Caco-2 (cell line): ENCODE measurements around the gene CAMK1D. TPM values are rescaled to one million over a fixed set of nuclear protein-coding genes. Genes with fewer than 3 reads are reported as not detected.
"Not testable (repeated sequence)": the region's sequence is repeated elsewhere in the genome, so short reads cannot be mapped to it uniquely, and the experiment has no call there.

Experiments
- BruUV-seq: library from RNA; stranded (reverse); fragments of 400-500 nt; replicated peaks from 2 replicates; lab custom pipeline; 2021; lab: Mats Ljungman, UMichigan
- CTCF ChIA-PET: fragments of 300-600 bp; sonication (Branson Sonifier 250); formaldehyde crosslinking; loops from one replicate; lab custom pipeline; 2022; ENCODE audit warnings: antibody characterized with exemption; lab: Charles Lee
- POLR2A ChIA-PET: fragments of 300-600 bp; sonication (Branson Sonifier 250); formaldehyde crosslinking; loops from one replicate; lab custom pipeline; 2022; ENCODE audit warnings: antibody characterized with exemption; lab: Charles Lee
- DNase-seq, 2 experiments: peaks; one replicate each; pipeline versions ENCODE4 v3.0.0 to v3.0.0-alpha.2; 2020 to 2022
- H3K27me3 ChIP-seq: replicated peaks from 2 replicates; pipeline ENCODE4 v1.6.0; 2011; ENCODE audit warnings: low read length; ENCODE audit not compliant: control insufficient read depth, insufficient read depth
- H3K36me3 ChIP-seq: 2 replicates; pipeline ENCODE4 v1.5.1; 2011; ENCODE audit warnings: low read length; ENCODE audit not compliant: control insufficient read depth, insufficient read depth
- H3K4me1 ChIP-seq: fragments of 250-450 bp; sonication (Bioruptor Pico); 2 replicates; pipeline ENCODE4 v1.5.1; 2020; ENCODE audit warnings: mild to moderate bottlenecking
- H3K4me3 ChIP-seq: 2 replicates; pipeline ENCODE4 v1.5.1; 2011; ENCODE audit warnings: low read depth, mild to moderate bottlenecking, control low read depth, low read length
- H3K9me3 ChIP-seq: fragments of 250-450 bp; sonication (Bioruptor Pico); 2 replicates; pipeline ENCODE4 v1.5.1; 2020; ENCODE audit warnings: mild to moderate bottlenecking, moderate library complexity
- H3K27ac Mint-ChIP-seq: one replicate; pipeline ENCODE4 v1.8.0; 2022; ENCODE audit warnings: mixed read lengths; ENCODE audit not compliant: unreplicated experiment
- H3K27me3 Mint-ChIP-seq: one replicate; pipeline ENCODE4 v1.8.0; 2022; ENCODE audit warnings: mixed read lengths; ENCODE audit not compliant: insufficient read depth, unreplicated experiment
- H3K36me3 Mint-ChIP-seq: one replicate; pipeline ENCODE4 v1.8.0; 2022; ENCODE audit warnings: mild to moderate bottlenecking, mixed read lengths; ENCODE audit not compliant: insufficient read depth, unreplicated experiment
- H3K4me1 Mint-ChIP-seq: one replicate; pipeline ENCODE4 v1.8.0; 2022; ENCODE audit warnings: low read depth, mixed read lengths; ENCODE audit not compliant: unreplicated experiment
- H3K4me3 Mint-ChIP-seq: one replicate; pipeline ENCODE4 v1.8.0; 2022; ENCODE audit warnings: mild to moderate bottlenecking, moderate library complexity, mixed read lengths; ENCODE audit not compliant: unreplicated experiment
- H3K9me3 Mint-ChIP-seq: one replicate; pipeline ENCODE4 v1.8.0; 2022; ENCODE audit warnings: mixed read lengths; ENCODE audit not compliant: unreplicated experiment
- intact Hi-C: fragments of 100-400 bp; cut with micrococcal nuclease; formaldehyde crosslinking; loops from one replicate; pipeline ENCODE4 v1.10.0; 2022; ENCODE audit not compliant: unreplicated experiment
- total RNA-seq: library from RNA; stranded (reverse); gene quantifications from 2 replicates; pipeline ENCODE4 v1.2.3, GENCODE V29; 2022
- TF ChIP-seq, protein P1 (sequence below), 2 experiments: fragments of 200-600 bp in 1 of 2; IDR thresholded peaks; 1 replicate in 1 of 2; 2 replicates in 1 of 2; pipeline versions ENCODE4 v1.5.1 to v1.8.0; 2011 to 2022; ENCODE audit warnings: antibody characterized with exemption in 1 of 2, control low read depth in 1 of 2, inconsistent platforms in 1 of 2, low read depth in 1 of 2, low read length in 1 of 2, mild to moderate bottlenecking in 1 of 2, moderate library complexity in 1 of 2; ENCODE audit not compliant: insufficient read depth in 1 of 2, severe bottlenecking in 1 of 2, unreplicated experiment in 1 of 2

The CAMK1D gene
- total RNA-seq, 1 experiment from 2014 or later, result 10.9 TPM

DNA sequence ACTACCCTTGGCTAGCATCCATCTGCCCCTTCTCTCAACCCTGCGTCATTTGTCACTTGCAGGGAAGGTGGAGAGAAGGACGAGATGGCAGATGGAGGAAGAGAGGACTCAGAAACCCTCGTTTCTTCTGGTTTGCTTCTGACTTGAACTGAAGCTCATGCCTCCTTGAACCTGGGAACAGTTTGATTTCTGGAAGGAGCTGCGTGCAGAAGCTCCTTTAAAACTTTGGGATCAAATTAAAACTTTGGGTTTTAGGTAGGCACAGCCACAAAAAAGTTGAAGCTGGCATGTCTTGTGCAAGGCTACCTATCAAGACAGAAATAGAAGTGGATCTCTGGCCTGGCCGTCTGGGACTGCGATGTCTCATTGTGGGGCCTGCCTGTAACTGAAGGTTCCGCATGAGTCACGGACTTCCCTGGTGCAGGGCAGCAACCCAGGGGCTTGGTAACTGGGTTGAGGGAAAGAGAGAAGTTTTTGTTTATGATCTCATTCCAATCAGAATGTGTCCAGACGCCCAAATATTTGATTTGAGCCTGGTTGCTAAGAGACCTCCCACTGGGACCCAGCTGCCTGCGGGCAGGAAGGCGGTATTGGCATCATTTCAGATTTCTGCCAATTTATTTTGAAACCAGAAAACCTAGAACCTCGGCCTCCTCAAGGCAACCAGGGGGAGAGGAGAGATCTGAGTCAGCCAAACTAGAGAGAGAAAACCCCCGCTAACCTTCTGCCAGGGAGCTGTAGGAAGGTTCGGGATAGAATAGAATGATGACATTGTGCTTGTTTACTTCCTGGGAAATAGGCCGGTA lies 15.8 kb upstream of the CAMK1D start:
- no peaks in the 10 kb centered on the region for H3K27me3 Mint-ChIP-seq
- H3K9me3 Mint-ChIP-seq, result no peaks in the 10 kb centered on the region
- no TSS peak for BruUV-seq
- H3K27ac Mint-ChIP-seq, result no peak overlapping the region
- H3K4me3 Mint-ChIP-seq, result no peak overlapping the region
- intact Hi-C loops, result no loop called here
- peaks cover 7% of the 10 kb centered on the region for H3K4me1 Mint-ChIP-seq
- no peaks in the 10 kb centered on the region for H3K9me3 ChIP-seq
- no peaks in the 10 kb centered on the region for H3K36me3 Mint-ChIP-seq
- no peak for DNase-seq
- H3K4me1 ChIP-seq, result peaks cover 7% of the 10 kb centered on the region; the same call in 1 of the 2 replicates
- H3K4me3 ChIP-seq, result no peak overlapping the region
- no peaks in the 10 kb centered on the region for H3K27me3 ChIP-seq
- ChIA-PET CTCF (no interaction called here), POLR2A (interaction anchor here (0.6 kb wide), 1 partner anchor 9 kb away, joined by 5 read pairs; no protein-coding TSS in a partner anchor)
- H3K36me3 ChIP-seq, result no peaks in the 10 kb centered on the region
- TF ChIP-seq, protein P1, sequence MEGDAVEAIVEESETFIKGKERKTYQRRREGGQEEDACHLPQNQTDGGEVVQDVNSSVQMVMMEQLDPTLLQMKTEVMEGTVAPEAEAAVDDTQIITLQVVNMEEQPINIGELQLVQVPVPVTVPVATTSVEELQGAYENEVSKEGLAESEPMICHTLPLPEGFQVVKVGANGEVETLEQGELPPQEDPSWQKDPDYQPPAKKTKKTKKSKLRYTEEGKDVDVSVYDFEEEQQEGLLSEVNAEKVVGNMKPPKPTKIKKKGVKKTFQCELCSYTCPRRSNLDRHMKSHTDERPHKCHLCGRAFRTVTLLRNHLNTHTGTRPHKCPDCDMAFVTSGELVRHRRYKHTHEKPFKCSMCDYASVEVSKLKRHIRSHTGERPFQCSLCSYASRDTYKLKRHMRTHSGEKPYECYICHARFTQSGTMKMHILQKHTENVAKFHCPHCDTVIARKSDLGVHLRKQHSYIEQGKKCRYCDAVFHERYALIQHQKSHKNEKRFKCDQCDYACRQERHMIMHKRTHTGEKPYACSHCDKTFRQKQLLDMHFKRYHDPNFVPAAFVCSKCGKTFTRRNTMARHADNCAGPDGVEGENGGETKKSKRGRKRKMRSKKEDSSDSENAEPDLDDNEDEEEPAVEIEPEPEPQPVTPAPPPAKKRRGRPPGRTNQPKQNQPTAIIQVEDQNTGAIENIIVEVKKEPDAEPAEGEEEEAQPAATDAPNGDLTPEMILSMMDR (IDR thresholded peaks at IDR 0.05; ENCODE audit: insufficient read depth in 1 of 2, low read depth in 1 of 2, low read length in 1 of 2, severe bottlenecking in 1 of 2, unreplicated experiment in 1 of 2), result no peak

DNA sequence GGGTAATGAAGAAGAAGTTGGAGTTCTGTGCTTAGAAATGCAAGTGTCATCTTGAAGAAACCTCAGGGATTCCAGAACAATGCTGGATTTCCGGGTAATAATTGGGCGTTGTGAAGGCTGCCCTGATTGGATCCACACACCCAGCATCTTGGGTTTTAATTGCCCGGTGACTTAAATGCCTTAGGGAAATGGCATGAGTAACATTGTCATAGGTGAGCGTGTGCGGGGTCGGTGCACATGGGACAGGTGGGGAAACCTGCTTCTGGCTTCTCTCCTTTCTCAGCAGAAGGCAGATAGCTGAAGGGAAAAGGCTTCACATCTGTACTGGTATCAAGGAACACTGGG lies 15.2 kb upstream of the CAMK1D start:
- TF ChIP-seq, protein P1 (IDR thresholded peaks at IDR 0.05; ENCODE audit: insufficient read depth in 1 of 2, low read depth in 1 of 2, low read length in 1 of 2, severe bottlenecking in 1 of 2, unreplicated experiment in 1 of 2), result no peak
- H3K36me3 Mint-ChIP-seq, result no peaks in the 10 kb centered on the region
- Histone ChIP-seq H3K4me1 (peaks cover 12% of the 10 kb centered on the region; the same call in 1 of the 2 replicates), H3K36me3 (no peaks in the 10 kb centered on the region), H3K9me3 (no peaks in the 10 kb centered on the region), H3K27me3 (no peaks in the 10 kb centered on the region), H3K4me3 (no peak overlapping the region)
- no peaks in the 10 kb centered on the region for H3K9me3 Mint-ChIP-seq
- ChIA-PET CTCF (no interaction called here), POLR2A (no interaction called here)
- peaks cover 7% of the 10 kb centered on the region for H3K4me1 Mint-ChIP-seq
- no peak for DNase-seq
- BruUV-seq, result no TSS peak
- H3K27me3 Mint-ChIP-seq, result no peaks in the 10 kb centered on the region
- no peak overlapping the region for H3K27ac Mint-ChIP-seq
- H3K4me3 Mint-ChIP-seq, result no peak overlapping the region
- intact Hi-C loops, result no loop called here

DNA sequence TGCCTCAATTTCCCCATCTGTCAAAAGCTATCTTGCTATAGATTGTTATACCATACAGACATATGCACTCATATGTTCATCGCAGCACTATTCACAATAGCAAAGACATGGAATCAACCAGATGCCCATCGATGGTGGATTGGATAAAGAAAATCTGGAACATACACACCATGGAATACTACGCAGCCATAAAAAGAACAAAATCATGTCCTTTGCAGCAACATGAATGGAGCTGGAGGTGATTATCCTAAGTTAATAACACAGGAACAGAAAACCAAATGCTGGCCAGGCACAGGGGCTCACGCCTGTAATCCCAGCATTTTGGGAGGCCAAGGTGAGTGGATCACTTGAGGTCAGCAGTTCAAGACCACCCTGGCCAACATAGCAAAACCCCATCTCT lies 14.2 kb upstream of the CAMK1D start:
- H3K27me3 ChIP-seq, BruUV-seq, intact Hi-C loops: not testable (repeated sequence)

More for the DNA sequence above, 14.2 kb upstream of the CAMK1D start:
- DNase-seq, POLR2A ChIA-PET, H3K27me3 Mint-ChIP-seq, CTCF ChIA-PET, H3K9me3 ChIP-seq, H3K4me3 Mint-ChIP-seq, H3K9me3 Mint-ChIP-seq, H3K36me3 Mint-ChIP-seq, H3K4me3 ChIP-seq, H3K27ac Mint-ChIP-seq, H3K4me1 Mint-ChIP-seq, H3K36me3 ChIP-seq: not testable (repeated sequence)
- H3K4me1 ChIP-seq, result peaks cover 13% of the 10 kb centered on the region; the same call in 1 of the 2 replicates
